ENCODE data around the gene MRPS12.

- TF ChIP-seq CTCF (IDR thresholded peaks at IDR 0.05; ENCODE audit: low read depth, low read length) (no peak), EZH2phosphoT487 (IDR thresholded peaks at IDR 0.05; ENCODE audit: low read depth) (no peak)
These were observed 40.1 kb upstream of the MRPS12 start for GRCh38 chr19:38890686-38891085.

Measured in OCI-LY3 (cell line).